Ascending aorta (tissue), 2 donors: ENCODE measurements around the gene SV2C. TPM values are rescaled to one million over a fixed set of nuclear protein-coding genes. Genes with fewer than 3 reads are reported as not detected.

Experiments
- DNase-seq, 2 donors: peaks; one replicate each; pipeline ENCODE4 v3.0.0-alpha.2; 2019; ENCODE audit warnings: low spot score in 2 of 2
- H3K27ac ChIP-seq, 2 donors: fragments of 200-600 bp; sonication (generic); one replicate each; pipeline ENCODE4 v1.5.1; 2016 to 2017; ENCODE audit warnings: mild to moderate bottlenecking in 1 of 2
- H3K27me3 ChIP-seq: fragments of 200-600 bp; sonication (generic); one replicate; pipeline ENCODE4 v1.5.1; 2017
- H3K36me3 ChIP-seq, 2 donors: fragments of 200-600 bp; sonication (generic); one replicate each; pipeline ENCODE4 v1.5.1; 2016
- H3K4me1 ChIP-seq, 2 donors: fragments of 200-600 bp; sonication (generic); one replicate each; pipeline ENCODE4 v1.5.1; 2016 to 2017; ENCODE audit warnings: mild to moderate bottlenecking in 1 of 2
- H3K4me3 ChIP-seq, 2 donors: fragments of 200-600 bp; sonication (generic); one replicate each; pipeline ENCODE4 v1.5.1; 2016 to 2017; ENCODE audit warnings: mild to moderate bottlenecking in 1 of 2
- H3K9me3 ChIP-seq, 2 donors: fragments of 200-600 bp; sonication (generic); one replicate each; pipeline ENCODE4 v1.5.1; 2016
- intact Hi-C: fragments of 100-400 bp; cut with DNase I; formaldehyde crosslinking; loops from one replicate; pipeline ENCODE4 v1.15.1; 2023
- total RNA-seq: library from RNA; depleted of rRNA; stranded (reverse); fragments of >200 nt; gene quantifications from one replicate; pipeline ENCODE4 v1.1.0, GENCODE V29; 2016
- TF ChIP-seq, protein P1 (sequence below), 3 experiments: fragments of 200-600 bp in 2 of 3; fragments of 450-650 bp in 1 of 3; sonication (generic) in 2 of 3; IDR thresholded peaks; one replicate each; pipeline ENCODE4 v1.5.1; 2016 to 2019; ENCODE audit warnings: antibody characterized with exemption in 3 of 3, mild to moderate bottlenecking in 1 of 3, moderate library complexity in 1 of 3

The SV2C gene
- total RNA-seq, 1 donor from 2014 or later = not detected

DNA sequence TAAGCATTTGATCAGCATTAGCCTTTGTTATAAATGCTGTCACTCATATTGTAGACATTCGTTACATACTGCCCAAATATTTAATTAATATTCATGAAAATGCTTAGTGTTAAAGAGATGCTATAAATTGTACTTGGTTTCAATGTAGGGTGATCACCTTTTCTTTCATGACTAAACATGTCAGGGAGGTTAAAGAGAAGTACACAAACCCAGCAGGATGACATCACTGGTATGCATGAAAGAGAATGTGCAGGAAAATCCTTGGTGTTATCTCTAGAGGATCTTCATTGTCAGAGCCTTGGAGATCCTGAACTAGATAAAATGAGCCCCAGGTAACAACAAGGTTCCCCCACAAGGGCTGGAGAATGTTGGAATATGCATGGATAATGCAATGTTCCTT lies 33.0 kb upstream of the SV2C start:
- no peak overlapping the region for H3K4me3 ChIP-seq
- TF ChIP-seq, protein P1, sequence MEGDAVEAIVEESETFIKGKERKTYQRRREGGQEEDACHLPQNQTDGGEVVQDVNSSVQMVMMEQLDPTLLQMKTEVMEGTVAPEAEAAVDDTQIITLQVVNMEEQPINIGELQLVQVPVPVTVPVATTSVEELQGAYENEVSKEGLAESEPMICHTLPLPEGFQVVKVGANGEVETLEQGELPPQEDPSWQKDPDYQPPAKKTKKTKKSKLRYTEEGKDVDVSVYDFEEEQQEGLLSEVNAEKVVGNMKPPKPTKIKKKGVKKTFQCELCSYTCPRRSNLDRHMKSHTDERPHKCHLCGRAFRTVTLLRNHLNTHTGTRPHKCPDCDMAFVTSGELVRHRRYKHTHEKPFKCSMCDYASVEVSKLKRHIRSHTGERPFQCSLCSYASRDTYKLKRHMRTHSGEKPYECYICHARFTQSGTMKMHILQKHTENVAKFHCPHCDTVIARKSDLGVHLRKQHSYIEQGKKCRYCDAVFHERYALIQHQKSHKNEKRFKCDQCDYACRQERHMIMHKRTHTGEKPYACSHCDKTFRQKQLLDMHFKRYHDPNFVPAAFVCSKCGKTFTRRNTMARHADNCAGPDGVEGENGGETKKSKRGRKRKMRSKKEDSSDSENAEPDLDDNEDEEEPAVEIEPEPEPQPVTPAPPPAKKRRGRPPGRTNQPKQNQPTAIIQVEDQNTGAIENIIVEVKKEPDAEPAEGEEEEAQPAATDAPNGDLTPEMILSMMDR (IDR thresholded peaks at IDR 0.05) = no peak
- H3K9me3 ChIP-seq = no peaks in the 10 kb centered on the region
- H3K36me3 ChIP-seq = no peaks in the 10 kb centered on the region
- no peak overlapping the region for H3K27ac ChIP-seq
- H3K27me3 ChIP-seq = no peaks in the 10 kb centered on the region
- DNase-seq = no peak
- H3K4me1 ChIP-seq = no peaks in the 10 kb centered on the region
- intact Hi-C loops = no loop called here

DNA sequence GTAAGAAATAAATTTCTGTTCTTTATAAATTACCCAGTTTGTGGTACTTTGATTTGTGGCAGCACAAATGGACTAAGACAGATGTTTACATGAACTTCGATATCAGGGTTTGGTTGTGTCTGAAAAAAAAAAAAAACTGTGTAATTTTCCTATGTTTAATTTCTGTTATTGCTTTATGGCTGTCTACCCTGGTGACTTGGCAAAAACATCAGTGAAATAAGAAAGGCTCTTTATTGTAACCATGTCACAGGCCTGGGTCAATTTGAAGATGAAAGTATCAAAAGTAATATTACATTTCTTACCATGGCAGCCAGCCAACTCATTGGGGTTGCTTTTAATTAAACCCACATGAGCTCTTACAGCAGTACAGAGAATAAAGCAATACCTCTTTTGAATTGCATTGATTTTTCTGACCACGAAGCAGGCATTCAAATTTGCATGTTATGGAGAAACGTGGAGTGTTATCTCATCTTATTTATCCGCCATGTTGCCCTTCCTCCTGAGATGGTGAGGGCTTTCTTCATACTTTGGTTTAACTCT lies 20.6 kb upstream of the SV2C start:
- Histone ChIP-seq H3K36me3 (no peaks in the 10 kb centered on the region), H3K27ac (no peak overlapping the region), H3K27me3 (no peaks in the 10 kb centered on the region), H3K4me1 (no peaks in the 10 kb centered on the region), H3K9me3 (no peaks in the 10 kb centered on the region), H3K4me3 (no peak overlapping the region)
- TF ChIP-seq, protein P1 (IDR thresholded peaks at IDR 0.05) = no peak
- intact Hi-C loops = no loop called here
- no peak for DNase-seq

DNA sequence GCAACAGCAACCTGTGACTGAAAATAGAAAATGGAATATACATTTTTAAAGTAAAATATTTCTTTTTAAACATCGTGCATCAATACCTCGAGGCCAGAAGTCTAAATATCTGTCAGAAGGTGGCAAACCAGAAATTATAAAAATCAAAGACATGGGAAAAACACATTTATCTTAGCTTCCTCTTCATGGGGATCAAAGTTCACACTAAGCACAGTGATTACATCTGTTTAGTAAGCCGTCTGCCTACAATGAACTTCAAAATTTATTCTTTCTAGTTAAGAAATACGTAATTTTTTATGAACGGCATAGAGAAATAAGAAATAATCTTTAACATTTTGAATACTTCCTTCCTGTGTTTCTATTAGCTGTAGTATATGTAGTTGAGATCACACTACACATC lies 17.9 kb upstream of the SV2C start:
- intact Hi-C loops = no loop called here
- no peaks in the 10 kb centered on the region for H3K36me3 ChIP-seq
- H3K4me1 ChIP-seq = no peaks in the 10 kb centered on the region
- no peak for DNase-seq
- no peak overlapping the region for H3K27ac ChIP-seq
- H3K4me3 ChIP-seq = no peak overlapping the region
- no peaks in the 10 kb centered on the region for H3K9me3 ChIP-seq
- TF ChIP-seq, protein P1 (IDR thresholded peaks at IDR 0.05) = no peak
- H3K27me3 ChIP-seq = no peaks in the 10 kb centered on the region

DNA sequence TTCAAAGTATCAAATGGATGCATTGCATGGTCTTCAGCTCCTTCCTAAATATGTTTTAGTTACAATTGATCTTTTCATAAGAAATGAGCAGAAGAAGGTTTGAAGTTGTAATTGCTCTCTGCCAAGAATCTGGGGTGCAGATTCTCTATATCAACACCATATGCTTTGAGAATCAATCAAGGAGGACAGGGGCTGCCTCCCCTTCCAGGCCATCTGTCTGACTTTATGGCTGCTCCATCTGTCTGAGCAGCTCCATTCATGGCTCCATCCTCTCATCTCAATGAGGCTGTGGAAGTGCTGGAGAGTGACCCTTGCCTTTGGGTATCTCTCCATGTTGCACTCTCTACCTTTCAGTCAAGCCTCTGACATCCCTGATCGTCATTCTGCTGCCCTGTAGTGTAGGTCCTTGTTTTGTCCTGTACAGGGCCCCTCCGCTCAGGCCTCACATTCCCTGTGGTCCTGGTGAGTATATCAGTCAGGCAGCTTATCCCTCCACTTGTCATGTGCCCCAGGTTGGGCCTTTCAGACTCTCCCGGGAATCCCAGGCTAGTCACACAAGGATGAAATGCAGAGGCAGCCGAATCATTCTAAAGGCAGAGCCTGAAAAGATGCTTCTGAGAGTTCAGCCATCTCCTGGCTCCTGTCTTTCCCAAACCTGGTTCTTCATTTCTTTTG lies 14.0 kb upstream of the SV2C start:
- no peaks in the 10 kb centered on the region for H3K9me3 ChIP-seq
- H3K27me3 ChIP-seq = no peaks in the 10 kb centered on the region
- no peaks in the 10 kb centered on the region for H3K36me3 ChIP-seq
- H3K4me1 ChIP-seq = no peaks in the 10 kb centered on the region
- no peak for DNase-seq
- no peak overlapping the region for H3K4me3 ChIP-seq
- intact Hi-C loops = no loop called here
- H3K27ac ChIP-seq = no peak overlapping the region
- TF ChIP-seq, protein P1 (IDR thresholded peaks at IDR 0.05) = no peak

DNA sequence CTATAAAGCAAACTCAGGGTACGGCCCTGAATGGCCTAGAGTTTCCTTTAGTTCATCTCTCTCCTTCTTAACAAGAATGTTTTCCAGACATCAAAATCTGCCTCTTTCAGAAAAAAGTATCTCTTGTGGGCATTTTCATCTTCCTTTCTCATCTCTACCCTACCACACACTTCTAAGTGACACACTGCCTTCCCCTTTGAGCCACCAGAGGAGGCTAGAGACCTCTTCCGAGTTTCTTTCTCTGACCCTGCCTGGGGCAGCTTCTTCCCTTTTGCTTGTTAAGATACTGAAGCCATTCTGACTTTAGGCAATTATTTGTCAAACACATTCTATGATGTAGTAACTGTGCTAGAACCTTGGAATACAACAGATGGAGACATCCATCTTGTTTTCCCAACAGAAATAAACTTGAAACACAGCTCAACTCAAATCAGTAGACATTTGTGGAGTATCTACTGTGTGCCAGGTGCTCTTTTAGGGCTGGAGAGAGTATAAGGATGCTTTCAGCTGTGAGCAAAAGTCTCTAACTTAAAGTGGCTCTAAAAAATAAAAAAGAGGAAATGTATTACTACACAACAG lies 8.6 kb upstream of the SV2C start:
- intact Hi-C loops = no loop called here
- TF ChIP-seq, protein P1 (IDR thresholded peaks at IDR 0.05) = peak in 1 of 3 experiments; percentile 21

More for the DNA sequence above, 8.6 kb upstream of the SV2C start:
- Histone ChIP-seq H3K36me3 (no peaks in the 10 kb centered on the region), H3K4me3 (no peak overlapping the region), H3K27ac (no peak overlapping the region), H3K4me1 (no peaks in the 10 kb centered on the region), H3K27me3 (no peaks in the 10 kb centered on the region), H3K9me3 (no peaks in the 10 kb centered on the region)
- no peak for DNase-seq
